Large intestine (tissue), 3 donors: Measurements from ENCODE around the gene RAD51C. TPM values are rescaled to one million over a fixed set of nuclear protein-coding genes. Genes with fewer than 3 reads are reported as not detected.

ENCODE experiments used
- DNase-seq, 2 donors: peaks; one replicate each; pipeline versions ENCODE4 v3.0.0 to v3.0.0-alpha.2; 2013
- H3K27ac ChIP-seq: one replicate; pipeline ENCODE4 v1.5.1; 2013; ENCODE audit warnings: low read length
- H3K27me3 ChIP-seq: 2 replicates; pipeline ENCODE4 v1.6.1; 2013; ENCODE audit warnings: low read length; ENCODE audit not compliant: control insufficient read depth, insufficient read depth
- H3K36me3 ChIP-seq: 2 replicates; pipeline ENCODE4 v1.6.1; 2013; ENCODE audit warnings: low read length; ENCODE audit not compliant: control insufficient read depth, insufficient read depth
- H3K4me1 ChIP-seq: one replicate; pipeline ENCODE4 v1.6.1; 2013; ENCODE audit warnings: low read length; ENCODE audit not compliant: control insufficient read depth, insufficient read depth
- H3K4me3 ChIP-seq: one replicate; pipeline ENCODE4 v1.5.1; 2013; ENCODE audit warnings: low read length
- H3K9me3 ChIP-seq: one replicate; pipeline ENCODE4 v1.6.1; 2013; ENCODE audit warnings: mild to moderate bottlenecking, low read depth, low read length, moderate library complexity; ENCODE audit not compliant: control insufficient read depth
- WGBS: methylation state at CpG from one replicate; pipeline ENCODE4 v1.1.5; 2013; ENCODE audit warnings: low lambda C conversion rate; ENCODE audit not compliant: insufficient coverage; 5-methylcytosine and 5-hydroxymethylcytosine counted together
- polyA plus RNA-seq: library from polyadenylated mRNA; unstranded; fragments of 120-200 nt; gene quantifications from one replicate; pipeline ENCODE4 v1.2.1, GENCODE V29; 2013

The RAD51C gene
- polyA plus RNA-seq, 1 donor, result 20.7 TPM

DNA sequence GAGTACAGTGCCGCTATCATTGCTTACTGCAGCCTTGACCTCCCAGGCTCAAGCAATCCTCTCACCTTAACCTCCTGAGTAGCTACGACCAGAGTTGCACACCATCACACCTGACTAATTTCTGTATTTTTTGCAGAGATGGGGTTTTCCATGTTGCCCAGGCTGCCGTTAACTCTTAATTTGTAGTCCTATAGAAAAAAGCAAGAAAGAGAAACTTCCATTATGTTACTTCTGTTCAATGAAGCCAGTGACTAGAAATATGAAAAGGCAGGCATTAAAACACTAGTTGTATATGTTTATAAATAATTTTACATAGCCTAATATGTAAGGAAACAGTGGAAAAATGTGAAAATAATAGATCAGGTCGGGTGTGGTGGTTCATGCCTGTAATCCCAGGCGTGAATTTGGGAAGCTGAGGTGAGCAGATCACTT is 9.7 kb downstream of the RAD51C start:
- Histone ChIP-seq H3K9me3 (no peaks in the 10 kb centered on the region), H3K36me3 (peaks cover 14% of the 10 kb centered on the region), H3K27ac (no peak overlapping the region), H3K27me3 (no peaks in the 10 kb centered on the region), H3K4me1 (no peaks in the 10 kb centered on the region), H3K4me3 (no peak overlapping the region)
- no peak for DNase-seq
- 97% methylated on average over 4 of the region's 5 CpGs for WGBS

DNA sequence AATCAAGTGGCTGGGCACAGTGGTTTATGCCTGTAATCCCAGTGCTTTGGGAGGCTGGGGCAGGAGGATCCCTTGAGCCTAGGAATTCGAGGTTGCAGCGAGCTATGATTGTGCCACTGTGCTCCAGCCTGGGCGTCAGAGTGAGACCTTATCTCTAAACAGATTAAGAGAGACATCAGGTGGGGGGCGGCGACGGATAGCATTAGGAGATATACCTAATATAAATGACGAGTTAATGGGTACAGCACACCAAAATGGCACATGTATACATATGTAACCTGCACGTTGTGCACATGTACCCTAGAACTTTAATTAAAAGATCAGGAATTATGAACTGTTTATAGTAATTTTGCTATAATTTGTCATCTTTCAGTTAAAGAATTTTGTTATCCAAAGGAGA is 10.3 kb downstream of the RAD51C start:
- WGBS, result 100% methylated on average over 1 of the region's 8 CpGs
- H3K27ac ChIP-seq, result no peak overlapping the region
- no peaks in the 10 kb centered on the region for H3K4me1 ChIP-seq

GRCh38 chr17:58703137-58703915 is 10.9 kb downstream of the RAD51C start:
- Histone ChIP-seq H3K4me1 (no peaks in the 10 kb centered on the region), H3K4me3 (no peak overlapping the region), H3K36me3 (peaks cover 14% of the 10 kb centered on the region), H3K27ac (no peak overlapping the region), H3K27me3 (no peaks in the 10 kb centered on the region), H3K9me3 (no peaks in the 10 kb centered on the region)
- DNase-seq, result no peak
- 100% methylated on average over 2 of the region's 4 CpGs for WGBS

More for the DNA sequence above, 10.3 kb downstream of the RAD51C start:
- no peak for DNase-seq
- Histone ChIP-seq H3K9me3 (no peaks in the 10 kb centered on the region), H3K36me3 (peaks cover 14% of the 10 kb centered on the region), H3K27me3 (no peaks in the 10 kb centered on the region), H3K4me3 (no peak overlapping the region)

DNA sequence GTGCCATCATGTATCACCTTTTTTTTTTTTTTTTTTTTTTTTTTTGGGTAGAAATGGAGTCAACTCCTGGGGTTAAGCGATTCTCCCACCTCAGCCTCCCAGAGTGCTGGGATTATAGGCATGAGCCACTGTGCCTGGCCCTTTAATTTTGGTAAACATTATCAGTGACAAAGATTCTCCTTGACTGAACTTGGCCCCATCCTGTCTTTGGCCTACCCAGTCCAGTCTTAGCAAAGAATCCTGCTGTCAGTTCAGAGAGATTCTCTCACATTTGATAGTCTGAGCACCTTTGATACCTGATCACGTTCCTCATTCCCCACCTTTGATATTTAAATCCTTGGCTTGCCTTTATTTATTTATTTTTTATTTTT is 11.5 kb downstream of the RAD51C start:
- no peaks in the 10 kb centered on the region for H3K9me3 ChIP-seq
- WGBS, result 91% methylated on average over 1 of the region's 2 CpGs
- H3K36me3 ChIP-seq, result peaks cover 14% of the 10 kb centered on the region
- H3K27ac ChIP-seq, result no peak overlapping the region
- H3K27me3 ChIP-seq, result no peaks in the 10 kb centered on the region
- DNase-seq, result no peak
- H3K4me1 ChIP-seq, result no peaks in the 10 kb centered on the region
- H3K4me3 ChIP-seq, result no peak overlapping the region

DNA sequence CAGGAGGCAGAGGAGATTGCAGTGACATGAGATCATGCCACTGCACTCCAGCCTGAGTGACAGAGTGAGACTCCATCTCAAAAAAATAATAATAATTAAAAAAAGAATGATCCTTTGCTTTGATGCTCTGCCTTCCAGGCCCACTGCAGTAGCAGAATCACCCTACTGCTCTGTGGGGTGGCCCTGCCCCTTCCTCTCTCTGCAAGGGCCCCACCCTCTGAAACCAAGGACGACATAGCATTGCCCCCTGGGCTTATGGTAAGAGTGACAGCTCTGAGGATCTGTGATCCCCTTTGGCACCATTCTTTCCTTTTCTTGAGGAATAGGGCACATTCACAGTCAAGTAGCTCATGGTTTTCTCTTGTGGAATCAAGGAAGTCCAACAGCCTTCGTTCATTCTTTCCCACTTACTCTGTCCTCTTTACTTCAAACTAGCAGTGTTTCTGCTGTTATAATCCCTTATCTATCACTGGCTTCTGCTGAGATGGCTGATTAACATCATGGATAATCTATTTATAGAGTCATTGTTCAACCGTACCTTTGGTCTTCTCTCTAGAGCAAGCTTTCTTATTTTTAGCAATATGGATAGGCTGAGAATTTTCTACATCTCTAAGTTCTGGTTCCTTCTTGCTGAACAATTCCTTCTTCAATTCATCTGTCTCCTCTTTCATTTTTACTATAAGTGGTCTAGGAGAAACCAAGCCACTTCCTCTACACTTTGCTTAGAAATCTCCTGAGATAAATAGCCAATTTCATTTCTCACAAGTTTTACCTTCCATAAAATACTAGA is 14.1 kb downstream of the RAD51C start:
- no peak overlapping the region for H3K4me3 ChIP-seq
- H3K4me1 ChIP-seq, result no peaks in the 10 kb centered on the region
- no peak for DNase-seq
- H3K27me3 ChIP-seq, result no peaks in the 10 kb centered on the region
- no peak overlapping the region for H3K27ac ChIP-seq
- H3K36me3 ChIP-seq, result peaks cover 8% of the 10 kb centered on the region
- no peaks in the 10 kb centered on the region for H3K9me3 ChIP-seq
- 67% methylated on average over 1 of the region's 3 CpGs for WGBS

GRCh38 chr17:58710948-58711552 is 18.6 kb downstream of the RAD51C start:
- H3K27ac ChIP-seq, result no peak overlapping the region
- H3K4me3 ChIP-seq, result no peak overlapping the region
- DNase-seq, result peak; percentile 13 to 15
- no peaks in the 10 kb centered on the region for H3K4me1 ChIP-seq
- WGBS, result 100% methylated on average over 1 of the region's 4 CpGs
- no peaks in the 10 kb centered on the region for H3K9me3 ChIP-seq
- H3K27me3 ChIP-seq, result no peaks in the 10 kb centered on the region
- H3K36me3 ChIP-seq, result peaks cover 8% of the 10 kb centered on the region

GRCh38 chr17:58722274-58722673 is 29.9 kb downstream of the RAD51C start:
- Histone ChIP-seq H3K9me3 (no peaks in the 10 kb centered on the region), H3K4me1 (no peaks in the 10 kb centered on the region), H3K27me3 (no peaks in the 10 kb centered on the region), H3K36me3 (peaks cover 4% of the 10 kb centered on the region), H3K4me3 (no peak overlapping the region), H3K27ac (no peak overlapping the region)
- no CpG with 5 or more reads among the region's 1 CpG for WGBS
- DNase-seq, result no peak

GRCh38 chr17:58722696-58723095 is 30.3 kb downstream of the RAD51C start:
- no peaks in the 10 kb centered on the region for H3K9me3 ChIP-seq
- WGBS, result 100% methylated on average over 1 of the region's 2 CpGs
- H3K4me1 ChIP-seq, result no peaks in the 10 kb centered on the region
- no peak for DNase-seq
- no peak overlapping the region for H3K4me3 ChIP-seq
- no peak overlapping the region for H3K27ac ChIP-seq
- no peaks in the 10 kb centered on the region for H3K27me3 ChIP-seq
- peaks cover 4% of the 10 kb centered on the region for H3K36me3 ChIP-seq

- no peak overlapping the region for H3K27ac ChIP-seq
- no peak overlapping the region for H3K4me3 ChIP-seq
- H3K9me3 ChIP-seq, result no peaks in the 10 kb centered on the region
- no peaks in the 10 kb centered on the region for H3K4me1 ChIP-seq
- DNase-seq, result no peak
- no peaks in the 10 kb centered on the region for H3K36me3 ChIP-seq
- H3K27me3 ChIP-seq, result no peaks in the 10 kb centered on the region
- no CpG with 5 or more reads among the region's 1 CpG for WGBS
Observed at GRCh38 chr17:58728798-58729197, 36.4 kb downstream of the RAD51C start.

- Histone ChIP-seq H3K4me1 (no peaks in the 10 kb centered on the region), H3K4me3 (no peak overlapping the region), H3K36me3 (no peaks in the 10 kb centered on the region), H3K27ac (no peak overlapping the region), H3K27me3 (no peaks in the 10 kb centered on the region), H3K9me3 (no peaks in the 10 kb centered on the region)
- no peak for DNase-seq
Observed at GRCh38 chr17:58730937-58731336, 38.5 kb downstream of the RAD51C start.
